ENCODE data around the gene NKAIN2.

The NKAIN2 gene

DNA sequence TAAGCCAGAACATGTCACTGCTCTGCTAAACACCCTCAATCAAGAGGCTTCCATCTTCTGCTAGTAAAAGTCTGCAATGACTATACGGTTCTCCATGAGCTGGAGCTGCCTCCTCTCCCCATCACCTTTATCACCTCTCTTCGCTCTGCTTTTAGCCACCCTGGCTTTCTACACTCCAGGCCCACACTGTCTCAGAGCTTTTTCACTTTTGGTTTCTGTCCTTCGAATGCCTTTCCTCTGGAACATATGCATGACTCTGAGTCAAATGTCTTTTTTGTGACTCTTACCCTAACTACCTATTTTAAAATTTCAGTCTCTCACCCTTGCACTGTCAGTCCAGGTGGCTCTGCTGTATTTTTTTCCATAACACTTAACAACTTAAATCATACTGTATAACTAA, 633.1 kb downstream of the NKAIN2 start:
- no peak overlapping the region for H4K8ac ChIP-seq (ENCODE audit: low read depth, low read length)
- WGBS (ENCODE audit: extremely low coverage, insufficient coverage, insufficient read length), result no CpG with 5 or more reads among the region's 3 CpGs
- no peak overlapping the region for H3K4ac ChIP-seq (ENCODE audit: low read depth, low read length)
- H3K9ac ChIP-seq (ENCODE audit: low read length), result no peak overlapping the region
- H2AK5ac ChIP-seq (ENCODE audit: low read length), result no peak overlapping the region
- no peak overlapping the region for H4K12ac ChIP-seq (ENCODE audit: low read depth, low read length)
- no peak overlapping the region for H3K14ac ChIP-seq (ENCODE audit: low read length)
- no peaks in the 10 kb centered on the region for H3K79me1 ChIP-seq (ENCODE audit: low read length)
- H3K4me2 ChIP-seq (ENCODE audit: low read length), result no peak overlapping the region
- H3K4me1 ChIP-seq (ENCODE audit: control insufficient read depth in 1 of 2, insufficient read depth in 2 of 2, low read length in 2 of 2), result no peaks in the 10 kb centered on the region
- no peaks in the 10 kb centered on the region for H3K27me3 ChIP-seq (ENCODE audit: insufficient read depth, low read length)
- H3K4me3 ChIP-seq (ENCODE audit: low read depth, low read length), result no peak overlapping the region
- DNase-seq, result no peak
- H3K9me3 ChIP-seq (ENCODE audit: insufficient read depth, low read depth, low read length), result no peaks in the 10 kb centered on the region
- no peak overlapping the region for H2BK120ac ChIP-seq (ENCODE audit: insufficient read depth, low read length, poor library complexity)
- H3K27ac ChIP-seq (ENCODE audit: low read depth, low read length), result no peak overlapping the region
- no peak overlapping the region for H2BK5ac ChIP-seq (ENCODE audit: low read depth, low read length, poor library complexity)
- no peak overlapping the region for H3K18ac ChIP-seq (ENCODE audit: low read length)
- no peak overlapping the region for H3K23ac ChIP-seq (ENCODE audit: low read length)
- H2BK12ac ChIP-seq (ENCODE audit: low read length), result no peak overlapping the region
- no peak overlapping the region for H2AFZ ChIP-seq (ENCODE audit: insufficient read depth, low read length, poor library complexity)
- no peaks in the 10 kb centered on the region for H3K36me3 ChIP-seq (ENCODE audit: control insufficient read depth in 1 of 2, insufficient read depth in 2 of 2, low read length in 2 of 2)
- no peaks in the 10 kb centered on the region for H3K79me2 ChIP-seq (ENCODE audit: control insufficient read depth, insufficient read depth, low read length, poor library complexity)
- H4K91ac ChIP-seq (ENCODE audit: low read depth, low read length), result no peak overlapping the region

- H4K12ac ChIP-seq (ENCODE audit: low read depth, low read length), result no peak overlapping the region
Measured at GRCh38 chr6:124438546-124439065, 634.9 kb downstream of the NKAIN2 start.

DNA sequence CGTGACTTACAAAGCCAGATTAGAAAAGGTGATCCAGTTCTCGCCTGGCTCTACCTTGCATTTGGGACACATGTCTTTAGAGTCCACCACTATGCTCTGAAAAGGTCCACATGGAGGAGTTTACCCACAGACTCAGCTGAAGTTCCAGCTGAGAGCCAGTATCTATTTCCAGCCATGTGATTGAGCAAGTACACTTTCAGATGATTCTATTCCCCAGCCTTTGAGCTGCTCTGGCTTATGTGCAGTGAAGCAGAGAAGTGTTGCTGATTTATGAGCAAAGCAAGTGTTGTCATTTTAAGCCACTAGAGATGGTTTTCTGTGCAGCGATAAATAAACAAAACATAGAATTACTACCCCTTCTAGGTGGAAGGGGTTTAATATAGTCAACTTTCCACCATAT, 637.8 kb downstream of the NKAIN2 start:
- Histone ChIP-seq H4K12ac (ENCODE audit: low read depth, low read length) (no peak overlapping the region), H3K4ac (ENCODE audit: low read depth, low read length) (no peak overlapping the region), H3K14ac (ENCODE audit: low read length) (no peak overlapping the region), H3K4me2 (ENCODE audit: low read length) (no peak overlapping the region), H3K27me3 (ENCODE audit: insufficient read depth, low read length) (no peaks in the 10 kb centered on the region), H2BK120ac (ENCODE audit: insufficient read depth, low read length, poor library complexity) (no peak overlapping the region), H3K79me2 (ENCODE audit: control insufficient read depth, insufficient read depth, low read length, poor library complexity) (no peaks in the 10 kb centered on the region), H3K23ac (ENCODE audit: low read length) (no peak overlapping the region), H3K4me3 (ENCODE audit: low read depth, low read length) (no peak overlapping the region), H3K9me3 (ENCODE audit: insufficient read depth, low read depth, low read length) (no peaks in the 10 kb centered on the region), H3K4me1 (ENCODE audit: control insufficient read depth in 1 of 2, insufficient read depth in 2 of 2, low read length in 2 of 2) (no peaks in the 10 kb centered on the region), H4K91ac (ENCODE audit: low read depth, low read length) (no peak overlapping the region), H2AFZ (ENCODE audit: insufficient read depth, low read length, poor library complexity) (no peak overlapping the region), H3K9ac (ENCODE audit: low read length) (no peak overlapping the region), H3K18ac (ENCODE audit: low read length) (no peak overlapping the region), H2BK5ac (ENCODE audit: low read depth, low read length, poor library complexity) (no peak overlapping the region), H3K36me3 (ENCODE audit: control insufficient read depth in 1 of 2, insufficient read depth in 2 of 2, low read length in 2 of 2) (no peaks in the 10 kb centered on the region), H2AK5ac (ENCODE audit: low read length) (no peak overlapping the region), H4K8ac (ENCODE audit: low read depth, low read length) (no peak overlapping the region), H2BK12ac (ENCODE audit: low read length) (no peak overlapping the region), H3K79me1 (ENCODE audit: low read length) (no peaks in the 10 kb centered on the region), H3K27ac (ENCODE audit: low read depth, low read length) (no peak overlapping the region)
- WGBS (ENCODE audit: extremely low coverage, insufficient coverage, insufficient read length), result no CpG with 5 or more reads among the region's 3 CpGs
- DNase-seq, result no peak

More at GRCh38 chr6:124438546-124439065, 634.9 kb downstream of the NKAIN2 start:
- no peaks in the 10 kb centered on the region for H3K27me3 ChIP-seq (ENCODE audit: insufficient read depth, low read length)
- H2AK5ac ChIP-seq (ENCODE audit: low read length), result no peak overlapping the region
- H3K79me2 ChIP-seq (ENCODE audit: control insufficient read depth, insufficient read depth, low read length, poor library complexity), result no peaks in the 10 kb centered on the region
- no peak overlapping the region for H2AFZ ChIP-seq (ENCODE audit: insufficient read depth, low read length, poor library complexity)
- no peaks in the 10 kb centered on the region for H3K79me1 ChIP-seq (ENCODE audit: low read length)
- H2BK12ac ChIP-seq (ENCODE audit: low read length), result no peak overlapping the region
- DNase-seq, result no peak
- H3K9ac ChIP-seq (ENCODE audit: low read length), result no peak overlapping the region
- H3K14ac ChIP-seq (ENCODE audit: low read length), result no peak overlapping the region
- no peak overlapping the region for H3K23ac ChIP-seq (ENCODE audit: low read length)
- H3K4me1 ChIP-seq (ENCODE audit: control insufficient read depth in 1 of 2, insufficient read depth in 2 of 2, low read length in 2 of 2), result no peaks in the 10 kb centered on the region
- no peak overlapping the region for H3K4me3 ChIP-seq (ENCODE audit: low read depth, low read length)
- WGBS (ENCODE audit: extremely low coverage, insufficient coverage, insufficient read length), result no CpG with 5 or more reads among the region's 4 CpGs
- H2BK120ac ChIP-seq (ENCODE audit: insufficient read depth, low read length, poor library complexity), result no peak overlapping the region
- H3K36me3 ChIP-seq (ENCODE audit: control insufficient read depth in 1 of 2, insufficient read depth in 2 of 2, low read length in 2 of 2), result no peaks in the 10 kb centered on the region
- no peak overlapping the region for H3K18ac ChIP-seq (ENCODE audit: low read length)
- H3K9me3 ChIP-seq (ENCODE audit: insufficient read depth, low read depth, low read length), result no peaks in the 10 kb centered on the region
- H3K4ac ChIP-seq (ENCODE audit: low read depth, low read length), result no peak overlapping the region
- H3K27ac ChIP-seq (ENCODE audit: low read depth, low read length), result no peak overlapping the region
- H4K8ac ChIP-seq (ENCODE audit: low read depth, low read length), result no peak overlapping the region
- H2BK5ac ChIP-seq (ENCODE audit: low read depth, low read length, poor library complexity), result no peak overlapping the region
- no peak overlapping the region for H4K91ac ChIP-seq (ENCODE audit: low read depth, low read length)
- no peak overlapping the region for H3K4me2 ChIP-seq (ENCODE audit: low read length)

- H4K91ac ChIP-seq (ENCODE audit: low read depth, low read length), result no peak overlapping the region
- H3K9ac ChIP-seq (ENCODE audit: low read length), result no peak overlapping the region
- no peak overlapping the region for H2AFZ ChIP-seq (ENCODE audit: insufficient read depth, low read length, poor library complexity)
- H2BK12ac ChIP-seq (ENCODE audit: low read length), result no peak overlapping the region
- H2BK5ac ChIP-seq (ENCODE audit: low read depth, low read length, poor library complexity), result no peak overlapping the region
- no peak overlapping the region for H3K4ac ChIP-seq (ENCODE audit: low read depth, low read length)
- H3K27ac ChIP-seq (ENCODE audit: low read depth, low read length), result no peak overlapping the region
- H3K23ac ChIP-seq (ENCODE audit: low read length), result no peak overlapping the region
- no peak overlapping the region for H3K4me3 ChIP-seq (ENCODE audit: low read depth, low read length)
- H3K9me3 ChIP-seq (ENCODE audit: insufficient read depth, low read depth, low read length), result no peaks in the 10 kb centered on the region
- no peaks in the 10 kb centered on the region for H3K27me3 ChIP-seq (ENCODE audit: insufficient read depth, low read length)
- H3K36me3 ChIP-seq (ENCODE audit: control insufficient read depth in 1 of 2, insufficient read depth in 2 of 2, low read length in 2 of 2), result no peaks in the 10 kb centered on the region
- no CpG with 5 or more reads among the region's 2 CpGs for WGBS (ENCODE audit: extremely low coverage, insufficient coverage, insufficient read length)
- no peak overlapping the region for H2BK120ac ChIP-seq (ENCODE audit: insufficient read depth, low read length, poor library complexity)
- no peak overlapping the region for H3K18ac ChIP-seq (ENCODE audit: low read length)
- H3K14ac ChIP-seq (ENCODE audit: low read length), result no peak overlapping the region
- no peak for DNase-seq
- H3K79me1 ChIP-seq (ENCODE audit: low read length), result no peaks in the 10 kb centered on the region
- no peak overlapping the region for H2AK5ac ChIP-seq (ENCODE audit: low read length)
- no peak overlapping the region for H3K4me2 ChIP-seq (ENCODE audit: low read length)
- H4K12ac ChIP-seq (ENCODE audit: low read depth, low read length), result no peak overlapping the region
- H3K79me2 ChIP-seq (ENCODE audit: control insufficient read depth, insufficient read depth, low read length, poor library complexity), result no peaks in the 10 kb centered on the region
- no peaks in the 10 kb centered on the region for H3K4me1 ChIP-seq (ENCODE audit: control insufficient read depth in 1 of 2, insufficient read depth in 2 of 2, low read length in 2 of 2)
- no peak overlapping the region for H4K8ac ChIP-seq (ENCODE audit: low read depth, low read length)
Measured at GRCh38 chr6:124443541-124443940, 639.9 kb downstream of the NKAIN2 start.
